Fibroblast of villous mesenchyme (primary cell): ENCODE measurements around the gene RUNX2. TPM values are rescaled to one million over a fixed set of nuclear protein-coding genes. Genes with fewer than 3 reads are reported as not detected.

Source experiments
- DNase-seq: peaks from one replicate; pipeline ENCODE4 v3.0.0-alpha.2; 2010; ENCODE audit warnings: low read depth
- H3K4me3 ChIP-seq: 2 replicates; pipeline ENCODE4 v1.5.1; 2011; ENCODE audit warnings: low read depth, mild to moderate bottlenecking, low read length
- total RNA-seq: library from RNA; depleted of rRNA; stranded (reverse); fragments of >200 nt; gene quantifications from 2 replicates; pipeline ENCODE4 v1.2.3, GENCODE V29; 2012
- TF ChIP-seq, protein P1 (sequence below): IDR thresholded peaks from 2 replicates; pipeline ENCODE4 v1.5.1; 2012; ENCODE audit warnings: low read depth, mild to moderate bottlenecking, low read length; ENCODE audit not compliant: insufficient read depth

RUNX2 gene
- total RNA-seq, 1 donor: 8.6 TPM

GRCh38 chr6:45653117-45653883 is 325.2 kb downstream of the RUNX2 start:
- no peak overlapping the region for H3K4me3 ChIP-seq
- TF ChIP-seq, protein P1, sequence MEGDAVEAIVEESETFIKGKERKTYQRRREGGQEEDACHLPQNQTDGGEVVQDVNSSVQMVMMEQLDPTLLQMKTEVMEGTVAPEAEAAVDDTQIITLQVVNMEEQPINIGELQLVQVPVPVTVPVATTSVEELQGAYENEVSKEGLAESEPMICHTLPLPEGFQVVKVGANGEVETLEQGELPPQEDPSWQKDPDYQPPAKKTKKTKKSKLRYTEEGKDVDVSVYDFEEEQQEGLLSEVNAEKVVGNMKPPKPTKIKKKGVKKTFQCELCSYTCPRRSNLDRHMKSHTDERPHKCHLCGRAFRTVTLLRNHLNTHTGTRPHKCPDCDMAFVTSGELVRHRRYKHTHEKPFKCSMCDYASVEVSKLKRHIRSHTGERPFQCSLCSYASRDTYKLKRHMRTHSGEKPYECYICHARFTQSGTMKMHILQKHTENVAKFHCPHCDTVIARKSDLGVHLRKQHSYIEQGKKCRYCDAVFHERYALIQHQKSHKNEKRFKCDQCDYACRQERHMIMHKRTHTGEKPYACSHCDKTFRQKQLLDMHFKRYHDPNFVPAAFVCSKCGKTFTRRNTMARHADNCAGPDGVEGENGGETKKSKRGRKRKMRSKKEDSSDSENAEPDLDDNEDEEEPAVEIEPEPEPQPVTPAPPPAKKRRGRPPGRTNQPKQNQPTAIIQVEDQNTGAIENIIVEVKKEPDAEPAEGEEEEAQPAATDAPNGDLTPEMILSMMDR: no peak
- peak; percentile 34 for DNase-seq

GRCh38 chr6:45654673-45655072 is 326.5 kb downstream of the RUNX2 start:
- DNase-seq: no peak
- H3K4me3 ChIP-seq: no peak overlapping the region
- TF ChIP-seq, protein P1: no peak

DNA sequence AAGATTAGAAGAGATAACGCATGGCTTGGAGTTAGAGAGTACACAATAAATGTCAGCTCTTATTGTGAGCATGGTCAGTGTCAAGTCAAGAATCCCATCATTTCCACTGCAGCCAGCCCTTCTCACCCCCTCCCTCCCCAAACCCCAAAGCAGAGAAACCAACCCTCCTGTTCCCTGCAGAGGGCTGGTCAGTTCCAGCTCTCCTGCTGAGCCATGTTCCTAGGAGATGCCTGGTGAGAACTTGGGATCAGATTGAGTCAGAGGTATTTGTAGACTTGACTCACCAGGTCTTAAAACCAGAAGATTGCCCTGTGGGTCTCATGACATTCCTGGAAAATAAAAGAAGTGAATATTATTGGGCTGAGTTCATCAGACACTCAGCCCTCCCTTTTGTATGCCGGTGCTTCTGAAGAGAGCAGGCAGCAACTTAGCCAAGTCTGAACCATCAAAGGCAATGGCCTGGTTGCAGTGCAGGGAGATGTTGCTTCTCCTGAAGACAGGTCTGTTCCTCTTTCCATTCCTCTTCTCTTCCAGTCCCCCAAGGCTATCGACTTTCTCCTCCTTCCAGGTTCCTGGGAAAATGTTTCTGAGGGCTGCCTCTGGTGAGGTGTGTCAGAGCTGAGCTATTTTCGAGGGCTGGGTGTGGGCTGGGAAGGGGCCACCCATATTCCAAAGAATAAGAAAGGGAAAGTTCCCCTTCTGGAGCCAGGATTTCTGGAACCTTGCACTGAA is 327.8 kb downstream of the RUNX2 start:
- DNase-seq: peak; percentile 99
- TF ChIP-seq, protein P1: no peak
- H3K4me3 ChIP-seq: no peak overlapping the region

DNA sequence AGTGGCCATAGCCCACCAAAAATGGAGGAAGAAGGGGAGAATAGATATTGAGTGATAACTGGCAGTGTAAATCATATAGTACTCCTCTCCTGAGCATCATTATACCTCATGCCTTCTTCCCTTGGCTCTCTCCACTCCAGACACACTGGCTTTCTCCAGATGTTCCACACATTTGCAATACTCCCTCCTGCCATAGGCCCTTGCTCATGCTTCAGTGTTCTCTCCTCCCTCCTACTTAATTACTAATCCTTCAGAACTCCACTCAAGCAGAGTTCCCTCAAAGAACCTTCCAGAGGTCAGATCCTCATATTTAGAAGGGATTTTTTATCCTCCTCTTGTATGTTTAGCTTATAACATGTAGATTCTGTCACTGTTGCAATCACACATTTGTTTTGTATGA is 329.1 kb downstream of the RUNX2 start:
- no peak overlapping the region for H3K4me3 ChIP-seq
- TF ChIP-seq, protein P1: no peak
- peak; percentile 63 for DNase-seq

DNA sequence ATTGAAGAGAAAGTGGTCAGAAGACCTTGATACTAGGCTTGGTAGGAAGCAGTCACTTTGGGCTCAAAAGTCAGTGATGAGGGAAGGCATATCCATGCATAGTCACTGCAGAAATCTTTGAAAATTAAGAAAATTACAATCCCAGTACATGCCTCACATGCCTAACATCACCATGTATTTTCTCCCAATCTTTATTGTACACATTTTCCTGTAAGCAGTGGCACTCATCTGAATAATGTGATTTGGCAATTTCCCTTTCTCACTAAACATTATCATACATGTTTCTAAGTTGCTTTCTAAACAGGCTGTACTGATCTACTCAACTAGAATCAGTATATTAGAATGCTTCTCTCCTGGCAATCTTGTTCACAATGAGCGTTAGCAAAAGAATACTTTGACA is 330.3 kb downstream of the RUNX2 start:
- TF ChIP-seq, protein P1: no peak

GRCh38 chr6:45658958-45659357 is 330.8 kb downstream of the RUNX2 start:
- no peak for DNase-seq
- TF ChIP-seq, protein P1: no peak
- no peak overlapping the region for H3K4me3 ChIP-seq

More for the DNA sequence above, 330.3 kb downstream of the RUNX2 start:
- no peak overlapping the region for H3K4me3 ChIP-seq
- DNase-seq: peak; percentile 54
